GM12801 (cell line): Measurements from ENCODE around the gene LMBR1.

ENCODE experiments used
- TF ChIP-seq, protein P1 (sequence below): IDR thresholded peaks from one replicate; pipeline ENCODE4 v1.5.1; 2011; ENCODE audit warnings: control low read depth; ENCODE audit not compliant: insufficient read length; ENCODE audit errors: extremely low read depth

The LMBR1 gene

DNA sequence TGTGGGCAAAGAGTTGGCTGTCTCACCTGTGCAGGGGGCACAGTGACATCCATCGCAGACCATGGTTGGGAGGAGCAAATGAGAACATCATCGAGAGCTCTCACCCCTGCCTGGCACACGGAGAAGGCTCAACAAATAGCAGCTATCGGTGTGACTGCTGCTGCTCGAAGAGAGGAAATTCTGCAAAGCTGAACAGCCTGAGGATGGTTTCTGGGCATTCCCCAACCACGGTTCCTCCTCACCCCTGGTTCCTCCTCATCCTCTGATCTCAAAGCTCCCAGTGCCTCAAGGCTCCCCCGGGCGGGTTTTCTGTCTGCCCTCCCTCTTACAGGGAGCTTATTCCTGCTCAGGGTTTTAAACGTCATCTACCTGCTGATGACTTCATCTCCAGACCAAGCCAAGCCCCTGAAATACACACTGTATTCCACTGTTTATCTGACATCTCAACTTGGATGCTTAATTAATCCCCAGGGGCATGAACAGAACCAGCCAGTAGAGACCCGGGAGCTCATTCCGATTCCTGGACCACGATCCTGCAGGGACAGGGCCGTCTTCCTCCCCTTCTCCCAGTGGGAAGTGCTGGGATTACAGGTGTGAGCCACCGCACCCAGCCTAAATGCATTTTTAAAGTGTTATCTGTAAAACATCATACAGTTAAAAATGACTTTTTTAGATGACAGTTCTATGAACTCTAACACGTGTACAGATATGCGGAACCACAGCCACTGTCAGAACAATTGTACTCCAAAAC, 37.0 kb upstream of the LMBR1 start:
- TF ChIP-seq, protein P1, sequence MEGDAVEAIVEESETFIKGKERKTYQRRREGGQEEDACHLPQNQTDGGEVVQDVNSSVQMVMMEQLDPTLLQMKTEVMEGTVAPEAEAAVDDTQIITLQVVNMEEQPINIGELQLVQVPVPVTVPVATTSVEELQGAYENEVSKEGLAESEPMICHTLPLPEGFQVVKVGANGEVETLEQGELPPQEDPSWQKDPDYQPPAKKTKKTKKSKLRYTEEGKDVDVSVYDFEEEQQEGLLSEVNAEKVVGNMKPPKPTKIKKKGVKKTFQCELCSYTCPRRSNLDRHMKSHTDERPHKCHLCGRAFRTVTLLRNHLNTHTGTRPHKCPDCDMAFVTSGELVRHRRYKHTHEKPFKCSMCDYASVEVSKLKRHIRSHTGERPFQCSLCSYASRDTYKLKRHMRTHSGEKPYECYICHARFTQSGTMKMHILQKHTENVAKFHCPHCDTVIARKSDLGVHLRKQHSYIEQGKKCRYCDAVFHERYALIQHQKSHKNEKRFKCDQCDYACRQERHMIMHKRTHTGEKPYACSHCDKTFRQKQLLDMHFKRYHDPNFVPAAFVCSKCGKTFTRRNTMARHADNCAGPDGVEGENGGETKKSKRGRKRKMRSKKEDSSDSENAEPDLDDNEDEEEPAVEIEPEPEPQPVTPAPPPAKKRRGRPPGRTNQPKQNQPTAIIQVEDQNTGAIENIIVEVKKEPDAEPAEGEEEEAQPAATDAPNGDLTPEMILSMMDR = no peak

DNA sequence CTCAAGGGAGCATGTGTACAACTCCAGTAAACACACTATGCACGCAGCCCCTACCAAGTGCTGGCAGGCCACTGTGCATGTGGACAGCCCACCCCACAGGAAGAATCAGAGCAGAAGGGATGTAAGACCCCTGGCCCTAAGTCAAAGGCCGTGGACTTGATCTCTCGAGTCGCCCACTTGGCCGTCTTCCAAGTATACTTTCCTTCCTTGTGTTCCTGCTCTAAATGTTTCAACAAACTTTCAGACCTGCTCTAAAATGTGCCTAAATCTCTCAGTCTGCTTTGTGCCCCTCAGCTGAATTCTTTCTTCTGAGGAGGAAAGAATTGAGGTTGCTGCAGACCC, 35.4 kb upstream of the LMBR1 start:
- TF ChIP-seq, protein P1 = no peak

DNA sequence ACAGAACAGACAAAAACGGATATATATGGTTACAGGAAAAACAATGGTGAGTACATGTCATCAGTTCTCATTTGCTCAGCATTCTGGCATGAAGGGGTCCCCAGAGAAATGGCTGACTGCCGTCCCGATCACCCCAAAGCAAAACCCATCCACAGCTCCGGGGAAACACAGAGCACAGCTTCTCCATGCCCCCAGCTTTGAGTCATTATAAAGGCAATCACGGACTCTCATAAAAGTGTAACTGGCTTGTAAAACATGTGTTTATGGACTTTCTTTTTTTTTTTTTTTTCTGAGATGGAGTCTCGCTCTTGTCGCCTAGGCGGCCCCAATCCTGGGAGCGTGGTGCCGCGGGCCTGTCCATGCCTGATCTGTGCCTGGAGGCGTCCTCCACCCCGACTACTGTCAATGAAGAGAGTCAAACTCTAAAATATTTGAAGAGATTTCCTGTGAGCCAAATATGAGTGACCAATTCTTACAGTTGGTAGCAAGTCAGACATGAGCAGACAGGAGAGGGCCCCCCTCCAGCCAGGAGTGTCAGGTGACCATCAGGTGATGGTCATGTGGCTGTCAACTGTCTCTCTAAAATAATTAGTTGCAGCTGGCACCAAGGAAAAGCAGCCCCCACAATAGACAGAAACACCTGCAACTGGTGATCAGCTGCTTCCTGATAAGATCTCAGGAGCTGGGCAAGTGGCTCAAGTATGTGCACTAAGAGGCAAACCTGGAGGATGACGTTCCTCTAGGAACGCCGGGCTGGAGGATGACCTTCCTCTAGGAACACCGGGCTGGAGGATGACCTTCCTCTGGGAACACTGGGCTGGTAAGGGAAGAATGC, 34.8 kb upstream of the LMBR1 start:
- TF ChIP-seq, protein P1 = no peak

DNA sequence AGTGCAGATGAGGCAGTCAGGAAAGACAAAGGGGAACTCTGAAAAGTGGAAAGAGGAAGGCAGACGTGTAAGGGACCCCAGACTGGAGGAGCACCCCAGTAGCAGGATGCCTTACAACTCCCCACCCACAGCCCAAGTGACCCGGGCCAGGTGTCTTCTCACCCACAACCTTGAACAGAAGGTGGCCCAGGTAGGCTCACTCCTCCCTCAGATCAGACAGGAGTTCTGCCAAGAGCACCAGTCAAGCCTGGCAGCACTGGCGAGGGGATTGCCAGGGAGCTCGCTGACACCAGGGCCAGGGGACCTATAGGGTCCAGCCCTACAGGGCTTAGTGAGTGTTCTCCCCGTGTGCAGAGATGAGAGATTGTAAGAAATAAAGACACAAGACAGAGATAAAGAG, 27.1 kb upstream of the LMBR1 start:
- TF ChIP-seq, protein P1 = no peak

DNA sequence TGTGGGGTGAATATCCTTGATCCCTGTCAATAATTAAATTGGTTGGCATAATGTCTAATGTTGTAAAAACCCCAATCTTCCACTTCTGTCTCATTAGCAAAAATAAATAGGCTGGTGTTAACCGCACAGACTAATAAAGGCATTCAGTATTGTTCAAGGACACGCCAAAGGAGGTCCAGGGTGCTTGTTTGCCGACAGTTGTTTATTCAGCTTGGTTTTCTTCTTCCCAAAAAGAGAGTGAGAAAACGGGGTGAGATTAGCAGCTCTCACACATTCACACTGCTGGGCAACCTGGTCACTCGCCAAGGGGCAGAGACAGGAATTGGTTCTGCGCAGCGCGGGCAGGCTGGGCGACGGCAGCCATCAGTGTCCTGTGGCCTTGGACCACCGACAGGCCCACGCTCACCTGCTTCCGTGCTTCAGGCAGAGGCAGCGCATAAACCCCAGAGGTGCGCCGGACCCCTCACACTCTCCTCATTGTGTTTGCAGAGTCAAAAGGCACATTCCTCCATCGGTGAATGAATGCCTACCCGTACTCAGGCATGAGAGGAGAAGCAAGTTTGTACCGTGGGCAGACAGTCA, 26.2 kb upstream of the LMBR1 start:
- TF ChIP-seq, protein P1 = no peak

DNA sequence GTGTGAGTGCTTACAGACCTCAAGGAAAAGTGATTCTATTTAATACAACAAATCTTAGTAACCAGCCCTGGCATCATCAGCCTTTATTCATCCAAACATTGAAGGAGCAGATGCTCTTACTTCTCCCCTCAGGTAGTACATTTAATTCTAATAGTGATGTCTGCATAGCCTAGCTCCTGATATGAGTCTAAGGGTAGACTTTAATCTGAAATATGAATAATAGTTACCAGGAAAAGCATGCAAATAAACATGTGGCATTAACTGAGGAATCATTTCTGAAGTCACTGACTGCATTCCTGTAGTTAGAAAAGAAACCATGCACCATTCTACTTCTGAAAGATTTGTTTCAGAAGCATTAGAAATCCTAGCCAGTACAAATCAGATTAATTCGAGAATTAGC, 25.7 kb upstream of the LMBR1 start:
- TF ChIP-seq, protein P1 = no peak

DNA sequence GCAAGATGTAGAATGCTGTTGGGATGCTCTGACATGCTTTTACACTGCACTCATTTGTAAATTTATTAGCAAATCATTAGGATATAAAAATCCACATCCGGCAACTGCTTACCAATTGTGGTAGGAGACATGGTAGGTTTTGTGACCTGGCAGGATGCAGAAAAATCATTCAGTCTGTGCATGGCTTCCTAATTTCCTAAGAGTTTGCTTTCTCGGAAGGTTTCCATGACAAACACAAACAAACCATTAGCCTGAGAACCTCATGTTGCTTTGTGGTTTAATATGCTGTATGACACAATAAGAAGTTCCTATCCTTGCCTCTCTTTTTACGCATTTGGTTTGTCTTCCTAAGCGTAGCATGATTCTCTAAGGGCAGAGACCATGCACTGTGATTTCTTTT, 14.7 kb upstream of the LMBR1 start:
- TF ChIP-seq, protein P1 = no peak
